ENCODE measurements around the gene ANKRD22.

ANKRD22 gene

GRCh38 chr10:88881320-88881719 is 29.7 kb upstream of the ANKRD22 start:
- H3F3A ChIP-seq (ENCODE audit: insufficient read depth, low read length), result no peaks in the 10 kb centered on the region
- H3K27me3 ChIP-seq (ENCODE audit: insufficient read depth, low read length), result no peaks in the 10 kb centered on the region
- no peaks in the 10 kb centered on the region for H3K9me3 ChIP-seq (ENCODE audit: low read length)
- TF ChIP-seq CTCF (IDR thresholded peaks at IDR 0.05; ENCODE audit: low read length) (no peak), EZH2 (IDR thresholded peaks at IDR 0.05; ENCODE audit: borderline replicate concordance, low read length) (no peak)
- peaks cover 27% of the 10 kb centered on the region for H3K79me2 ChIP-seq (ENCODE audit: insufficient read depth, low read length)
- H3K27ac ChIP-seq (ENCODE audit: low read depth, low read length, poor library complexity, severe bottlenecking), result peak overlapping the region; percentile 86
- peak overlapping the region; percentile 78 for H3K9ac ChIP-seq (ENCODE audit: low read length)
- H2AFZ ChIP-seq (ENCODE audit: low read length), result no peak overlapping the region
- no peaks in the 10 kb centered on the region for H3K36me3 ChIP-seq (ENCODE audit: insufficient read depth, low read length)
- H3K4me2 ChIP-seq (ENCODE audit: low read length), result peak overlapping the region; percentile 74
- H3K9me2 ChIP-seq (ENCODE audit: low read depth, low read length), result no peaks in the 10 kb centered on the region
- H3K4me3 ChIP-seq (ENCODE audit: low read depth, low read length, poor library complexity, severe bottlenecking), result peak overlapping the region; percentile 71
- peaks cover 59% of the 10 kb centered on the region for H3K4me1 ChIP-seq (ENCODE audit: insufficient read depth, low read length, severe bottlenecking)
- no peaks in the 10 kb centered on the region for H4K20me1 ChIP-seq (ENCODE audit: insufficient read depth, low read length)

- Histone ChIP-seq H3K27ac (ENCODE audit: low read depth, low read length, poor library complexity, severe bottlenecking) (peak overlapping the region; percentile 86), H3K4me1 (ENCODE audit: insufficient read depth, low read length, severe bottlenecking) (peaks cover 51% of the 10 kb centered on the region), H3K9me3 (ENCODE audit: low read length) (no peaks in the 10 kb centered on the region), H2AFZ (ENCODE audit: low read length) (no peak overlapping the region), H3K27me3 (ENCODE audit: insufficient read depth, low read length) (no peaks in the 10 kb centered on the region), H3K4me3 (ENCODE audit: low read depth, low read length, poor library complexity, severe bottlenecking) (peak overlapping the region; percentile 71), H3K36me3 (ENCODE audit: insufficient read depth, low read length) (no peaks in the 10 kb centered on the region), H3F3A (ENCODE audit: insufficient read depth, low read length) (no peaks in the 10 kb centered on the region), H3K9me2 (ENCODE audit: low read depth, low read length) (no peaks in the 10 kb centered on the region), H4K20me1 (ENCODE audit: insufficient read depth, low read length) (no peaks in the 10 kb centered on the region), H3K79me2 (ENCODE audit: insufficient read depth, low read length) (peaks cover 24% of the 10 kb centered on the region), H3K4me2 (ENCODE audit: low read length) (peak overlapping the region; percentile 74), H3K9ac (ENCODE audit: low read length) (peak overlapping the region; percentile 78)
- TF ChIP-seq CTCF (IDR thresholded peaks at IDR 0.05; ENCODE audit: low read length), result no peak
- TF ChIP-seq EZH2 (IDR thresholded peaks at IDR 0.05; ENCODE audit: borderline replicate concordance, low read length), result no peak
These were observed 28.8 kb upstream of the ANKRD22 start for GRCh38 chr10:88880282-88881076.

- TF ChIP-seq EZH2 (IDR thresholded peaks at IDR 0.05; ENCODE audit: borderline replicate concordance, low read length), result no peak
- no peak for TF ChIP-seq CTCF (IDR thresholded peaks at IDR 0.05; ENCODE audit: low read length)
These were observed 28.1 kb upstream of the ANKRD22 start, which contains the start of gene STAMBPL1 for GRCh38 chr10:88879534-88880281. Gene STAMBPL1, plus strand, starts transcription at chr10:88880245. Its CDS starts 21,464 bp downstream, at chr10:88901709.

More at GRCh38 chr10:88879534-88880281, 28.1 kb upstream of the ANKRD22 start, which contains the start of gene STAMBPL1:
- H2AFZ ChIP-seq (ENCODE audit: low read length), result no peak within 1 kb of the TSS
- peaks cover 22% of the 10 kb centered on the region for H3K79me2 ChIP-seq (ENCODE audit: insufficient read depth, low read length)
- H3K4me3 ChIP-seq (ENCODE audit: low read depth, low read length, poor library complexity, severe bottlenecking), result peak within 1 kb of the TSS; percentile 71
- no peaks in the 10 kb centered on the region for H3F3A ChIP-seq (ENCODE audit: insufficient read depth, low read length)
- H3K4me2 ChIP-seq (ENCODE audit: low read length), result peak within 1 kb of the TSS; percentile 74
- H4K20me1 ChIP-seq (ENCODE audit: insufficient read depth, low read length), result no peaks in the 10 kb centered on the region
- H3K9ac ChIP-seq (ENCODE audit: low read length), result peak within 1 kb of the TSS; percentile 78
- H3K27ac ChIP-seq (ENCODE audit: low read depth, low read length, poor library complexity, severe bottlenecking), result peak within 1 kb of the TSS; percentile 86
- no peaks in the 10 kb centered on the region for H3K36me3 ChIP-seq (ENCODE audit: insufficient read depth, low read length)
- no peaks in the 10 kb centered on the region for H3K9me3 ChIP-seq (ENCODE audit: low read length)
- peaks cover 43% of the 10 kb centered on the region for H3K4me1 ChIP-seq (ENCODE audit: insufficient read depth, low read length, severe bottlenecking)
- no peaks in the 10 kb centered on the region for H3K27me3 ChIP-seq (ENCODE audit: insufficient read depth, low read length)
- H3K9me2 ChIP-seq (ENCODE audit: low read depth, low read length), result no peaks in the 10 kb centered on the region

All from OCI-LY1 (cell line).